ENCODE results near the gene IMPACT. TPM values are rescaled to one million over a fixed set of nuclear protein-coding genes. Genes with fewer than 3 reads are reported as not detected.

Gene IMPACT
- total RNA-seq, 2 experiments from 2014 or later: 8.4 to 10.6 TPM

DNA sequence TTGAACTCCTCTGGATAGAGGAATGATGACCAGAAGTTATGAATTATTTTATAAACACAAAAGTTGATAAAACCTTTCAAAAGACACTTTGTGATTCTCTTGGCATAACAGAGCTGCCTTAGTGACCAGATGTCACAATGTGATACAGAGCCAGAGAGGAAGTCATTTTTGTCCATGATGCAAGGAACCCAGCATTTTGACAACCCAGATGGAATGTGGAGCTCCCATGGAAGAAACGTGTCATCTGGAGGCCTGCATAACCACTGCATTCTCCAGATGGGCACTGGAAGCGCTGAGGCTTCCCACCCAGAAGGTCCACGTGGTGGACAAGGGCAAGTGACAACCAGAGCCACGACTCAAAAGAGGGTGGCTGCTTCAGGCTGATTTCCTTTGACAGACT is 64.1 kb downstream of the IMPACT start:
- Histone ChIP-seq H3K4me3 (ENCODE audit: low read length) (no peak overlapping the region), H3K4me1 (ENCODE audit: insufficient read depth, low read length) (peaks cover 11% of the 10 kb centered on the region), H3K36me3 (ENCODE audit: insufficient read depth, low read length) (no peaks in the 10 kb centered on the region), H3K27me3 (ENCODE audit: control insufficient read depth in 1 of 2, insufficient read depth in 2 of 2, low read length in 2 of 2) (no peaks in the 10 kb centered on the region), H3K27ac (ENCODE audit: low read depth in 1 of 2, low read length in 2 of 2) (no peak overlapping the region), H3K9me3 (ENCODE audit: control insufficient read depth in 1 of 2, insufficient read depth in 1 of 2, low read length in 2 of 2) (no peaks in the 10 kb centered on the region)
- H3K36me3 Mint-ChIP-seq (ENCODE audit: low read depth): no peaks in the 10 kb centered on the region
- H3K4me3 Mint-ChIP-seq: no peak overlapping the region
- intact Hi-C loops (cut with DNase I, micrococcal nuclease): no loop called here
- H3K9me3 Mint-ChIP-seq: no peaks in the 10 kb centered on the region
- ATAC-seq (ENCODE audit: poor library complexity): no peak
- ChIA-PET POLR2A (no interaction called here), CTCF (no interaction called here)
- TF ChIP-seq, protein P1, sequence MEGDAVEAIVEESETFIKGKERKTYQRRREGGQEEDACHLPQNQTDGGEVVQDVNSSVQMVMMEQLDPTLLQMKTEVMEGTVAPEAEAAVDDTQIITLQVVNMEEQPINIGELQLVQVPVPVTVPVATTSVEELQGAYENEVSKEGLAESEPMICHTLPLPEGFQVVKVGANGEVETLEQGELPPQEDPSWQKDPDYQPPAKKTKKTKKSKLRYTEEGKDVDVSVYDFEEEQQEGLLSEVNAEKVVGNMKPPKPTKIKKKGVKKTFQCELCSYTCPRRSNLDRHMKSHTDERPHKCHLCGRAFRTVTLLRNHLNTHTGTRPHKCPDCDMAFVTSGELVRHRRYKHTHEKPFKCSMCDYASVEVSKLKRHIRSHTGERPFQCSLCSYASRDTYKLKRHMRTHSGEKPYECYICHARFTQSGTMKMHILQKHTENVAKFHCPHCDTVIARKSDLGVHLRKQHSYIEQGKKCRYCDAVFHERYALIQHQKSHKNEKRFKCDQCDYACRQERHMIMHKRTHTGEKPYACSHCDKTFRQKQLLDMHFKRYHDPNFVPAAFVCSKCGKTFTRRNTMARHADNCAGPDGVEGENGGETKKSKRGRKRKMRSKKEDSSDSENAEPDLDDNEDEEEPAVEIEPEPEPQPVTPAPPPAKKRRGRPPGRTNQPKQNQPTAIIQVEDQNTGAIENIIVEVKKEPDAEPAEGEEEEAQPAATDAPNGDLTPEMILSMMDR (IDR thresholded peaks at IDR 0.05): no peak
- peaks cover 4% of the 10 kb centered on the region for H3K4me1 Mint-ChIP-seq (ENCODE audit: low read depth)
- H3K27me3 Mint-ChIP-seq: peaks cover 11% of the 10 kb centered on the region
- H3K27ac Mint-ChIP-seq: no peak overlapping the region
- DNase-seq: no peak

DNA sequence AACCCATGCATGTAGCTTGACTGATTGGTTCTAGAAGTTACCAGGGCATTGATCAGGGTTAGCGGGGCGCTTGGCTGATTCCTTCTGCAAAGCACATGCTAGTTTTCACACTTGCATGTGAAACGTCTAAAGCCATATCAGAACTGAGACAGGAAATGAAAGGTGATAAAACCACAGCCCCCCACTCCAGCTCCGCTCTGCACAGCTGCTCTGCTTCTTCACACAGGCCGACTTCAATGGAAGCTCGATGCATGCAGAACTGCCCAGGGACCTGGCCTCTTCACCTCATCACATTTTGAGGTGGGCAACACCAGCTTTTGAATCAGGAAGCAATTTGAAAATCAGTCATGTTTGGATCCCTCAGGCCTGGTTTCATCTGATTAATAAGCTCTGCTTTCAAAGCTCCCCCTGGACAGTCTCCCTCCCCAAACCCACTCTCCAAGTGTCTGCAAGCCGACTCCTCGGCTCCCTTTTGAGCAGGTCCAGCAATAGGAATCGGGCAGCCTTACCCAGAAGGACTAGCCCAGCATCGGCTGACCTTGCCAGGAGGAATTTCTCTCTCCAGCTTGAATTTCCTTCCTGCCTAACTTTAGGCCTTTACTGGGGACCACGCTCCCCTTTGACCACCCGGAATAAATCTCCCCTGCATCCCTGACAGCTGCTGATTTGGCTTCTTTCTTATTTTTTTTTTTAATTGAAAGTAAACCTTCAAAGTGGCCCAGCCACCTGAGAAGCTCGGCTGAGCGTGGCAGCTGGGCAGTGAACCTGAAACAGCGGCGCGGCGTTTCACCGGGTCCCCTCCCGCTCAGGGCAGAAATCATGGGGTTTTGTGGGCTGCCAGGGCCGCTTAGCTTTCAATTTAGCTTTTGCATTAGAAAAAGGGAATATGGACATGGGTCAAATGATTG is 65.7 kb downstream of the IMPACT start:
- ATAC-seq (ENCODE audit: poor library complexity) (no peak), DNase-seq (peak in 3 of 14 experiments; percentile 10 to 56 (median 19))
- Mint-ChIP-seq H3K27ac (no peak overlapping the region), H3K9me3 (no peaks in the 10 kb centered on the region), H3K4me1 (ENCODE audit: low read depth) (peaks cover 4% of the 10 kb centered on the region), H3K27me3 (peaks cover 11% of the 10 kb centered on the region), H3K36me3 (ENCODE audit: low read depth) (no peaks in the 10 kb centered on the region), H3K4me3 (no peak overlapping the region)
- Histone ChIP-seq H3K9me3 (ENCODE audit: control insufficient read depth in 1 of 2, insufficient read depth in 1 of 2, low read length in 2 of 2) (no peaks in the 10 kb centered on the region), H3K36me3 (ENCODE audit: insufficient read depth, low read length) (no peaks in the 10 kb centered on the region), H3K4me1 (ENCODE audit: insufficient read depth, low read length) (peaks cover 11% of the 10 kb centered on the region), H3K27me3 (ENCODE audit: control insufficient read depth in 1 of 2, insufficient read depth in 2 of 2, low read length in 2 of 2) (no peaks in the 10 kb centered on the region), H3K4me3 (ENCODE audit: low read length) (no peak overlapping the region), H3K27ac (ENCODE audit: low read depth in 1 of 2, low read length in 2 of 2) (no peak overlapping the region)
- intact Hi-C loops (cut with DNase I, micrococcal nuclease): no loop called here
- ChIA-PET POLR2A (interaction anchor here (0.6 to 1.1 kb wide), 3 partner anchors 12 to 315 kb away, joined by 3 read pairs; no protein-coding TSS in a partner anchor), CTCF (no interaction called here)
- TF ChIP-seq, protein P1 (IDR thresholded peaks at IDR 0.05): no peak

DNA sequence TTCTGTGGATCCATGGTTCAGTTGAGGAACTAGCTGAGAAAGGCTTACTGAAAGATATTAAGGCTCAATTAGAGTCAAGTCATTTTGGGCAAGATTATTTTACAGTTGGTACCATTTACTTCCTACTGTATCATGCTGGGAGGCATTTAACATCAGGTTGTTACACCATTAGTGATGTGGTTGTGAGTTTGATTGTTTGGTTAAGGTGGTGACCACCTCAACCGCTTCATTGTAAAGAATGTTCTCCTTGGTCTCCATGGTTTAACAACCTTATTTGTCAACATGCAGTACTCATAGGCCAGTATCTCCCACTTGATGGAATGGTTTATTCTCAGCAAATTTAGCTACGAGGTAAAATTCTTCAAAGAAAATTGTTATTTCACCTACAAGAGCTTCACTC is 68.1 kb downstream of the IMPACT start:
- Mint-ChIP-seq H3K36me3 (ENCODE audit: low read depth) (no peaks in the 10 kb centered on the region), H3K4me3 (no peak overlapping the region), H3K27ac (no peak overlapping the region), H3K4me1 (ENCODE audit: low read depth) (no peaks in the 10 kb centered on the region), H3K27me3 (peaks cover 7% of the 10 kb centered on the region), H3K9me3 (no peaks in the 10 kb centered on the region)
- CTCF ChIA-PET: no interaction called here
- no peaks in the 10 kb centered on the region for H3K36me3 ChIP-seq (ENCODE audit: insufficient read depth, low read length)
- POLR2A ChIA-PET: no interaction called here
- TF ChIP-seq, protein P1 (IDR thresholded peaks at IDR 0.05): no peak
- ATAC-seq (ENCODE audit: poor library complexity): no peak
- H3K27me3 ChIP-seq (ENCODE audit: control insufficient read depth in 1 of 2, insufficient read depth in 2 of 2, low read length in 2 of 2): no peaks in the 10 kb centered on the region
- no peak overlapping the region for H3K4me3 ChIP-seq (ENCODE audit: low read length)
- H3K27ac ChIP-seq (ENCODE audit: low read depth in 1 of 2, low read length in 2 of 2): no peak overlapping the region
- peak in 1 of 14 experiments; percentile 19 for DNase-seq
- H3K9me3 ChIP-seq (ENCODE audit: control insufficient read depth in 1 of 2, insufficient read depth in 1 of 2, low read length in 2 of 2): no peaks in the 10 kb centered on the region
- intact Hi-C loops (cut with DNase I, micrococcal nuclease): no loop called here
- peaks cover 6% of the 10 kb centered on the region for H3K4me1 ChIP-seq (ENCODE audit: insufficient read depth, low read length)
